Measurements from ENCODE around the gene SNX22.

SNX22 gene

DNA sequence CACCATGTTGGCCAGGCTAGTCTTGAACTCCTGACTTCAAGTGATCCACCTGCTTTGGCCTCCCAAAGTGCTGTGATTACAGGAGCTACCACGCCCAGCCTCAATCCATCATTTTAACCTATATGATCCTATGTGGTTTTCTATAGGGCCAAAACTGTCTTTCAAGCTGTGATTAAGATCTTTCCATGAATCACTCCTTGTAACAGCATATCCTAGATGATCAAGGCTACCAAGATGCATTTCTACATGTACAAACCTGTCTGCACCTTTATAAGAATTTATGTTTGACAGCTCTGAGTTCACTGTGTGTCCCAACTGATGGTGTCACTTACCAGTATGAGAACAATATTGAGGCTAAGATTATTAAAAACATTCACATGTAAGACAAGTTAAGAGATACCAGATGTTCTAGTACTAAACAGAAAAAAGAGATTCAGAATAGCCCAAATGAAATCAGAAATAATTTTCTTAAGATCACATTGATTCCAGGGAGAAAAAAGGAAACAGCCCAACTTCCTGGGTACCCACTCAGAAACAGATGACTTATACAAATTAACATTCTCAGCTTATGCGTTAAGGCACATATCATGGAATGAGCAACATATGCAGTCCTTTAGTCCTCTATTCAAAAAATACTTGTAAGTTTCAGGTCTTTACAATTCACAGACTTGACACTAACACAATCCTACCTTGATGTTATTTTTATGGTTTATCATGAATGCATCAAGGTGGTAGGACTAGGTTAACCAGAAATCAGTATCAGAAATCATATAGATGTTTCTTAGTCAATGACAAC lies 36.1 kb downstream of the SNX22 start:
- ChIA-PET POLR2A (no interaction called here), CTCF (interaction anchor here (0.9 to 2.5 kb wide), 4 partner anchors 8 to 15 kb away, joined by 3 to 7 read pairs (median 6); no protein-coding TSS in a partner anchor)
- DNase-seq (ENCODE audit: extremely low spot score), result no peak
- TF ChIP-seq, protein P1, sequence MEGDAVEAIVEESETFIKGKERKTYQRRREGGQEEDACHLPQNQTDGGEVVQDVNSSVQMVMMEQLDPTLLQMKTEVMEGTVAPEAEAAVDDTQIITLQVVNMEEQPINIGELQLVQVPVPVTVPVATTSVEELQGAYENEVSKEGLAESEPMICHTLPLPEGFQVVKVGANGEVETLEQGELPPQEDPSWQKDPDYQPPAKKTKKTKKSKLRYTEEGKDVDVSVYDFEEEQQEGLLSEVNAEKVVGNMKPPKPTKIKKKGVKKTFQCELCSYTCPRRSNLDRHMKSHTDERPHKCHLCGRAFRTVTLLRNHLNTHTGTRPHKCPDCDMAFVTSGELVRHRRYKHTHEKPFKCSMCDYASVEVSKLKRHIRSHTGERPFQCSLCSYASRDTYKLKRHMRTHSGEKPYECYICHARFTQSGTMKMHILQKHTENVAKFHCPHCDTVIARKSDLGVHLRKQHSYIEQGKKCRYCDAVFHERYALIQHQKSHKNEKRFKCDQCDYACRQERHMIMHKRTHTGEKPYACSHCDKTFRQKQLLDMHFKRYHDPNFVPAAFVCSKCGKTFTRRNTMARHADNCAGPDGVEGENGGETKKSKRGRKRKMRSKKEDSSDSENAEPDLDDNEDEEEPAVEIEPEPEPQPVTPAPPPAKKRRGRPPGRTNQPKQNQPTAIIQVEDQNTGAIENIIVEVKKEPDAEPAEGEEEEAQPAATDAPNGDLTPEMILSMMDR (IDR thresholded peaks at IDR 0.05; ENCODE audit: control extremely low read depth, extremely low read depth, low read depth, missing control alignments), result no peak

DNA sequence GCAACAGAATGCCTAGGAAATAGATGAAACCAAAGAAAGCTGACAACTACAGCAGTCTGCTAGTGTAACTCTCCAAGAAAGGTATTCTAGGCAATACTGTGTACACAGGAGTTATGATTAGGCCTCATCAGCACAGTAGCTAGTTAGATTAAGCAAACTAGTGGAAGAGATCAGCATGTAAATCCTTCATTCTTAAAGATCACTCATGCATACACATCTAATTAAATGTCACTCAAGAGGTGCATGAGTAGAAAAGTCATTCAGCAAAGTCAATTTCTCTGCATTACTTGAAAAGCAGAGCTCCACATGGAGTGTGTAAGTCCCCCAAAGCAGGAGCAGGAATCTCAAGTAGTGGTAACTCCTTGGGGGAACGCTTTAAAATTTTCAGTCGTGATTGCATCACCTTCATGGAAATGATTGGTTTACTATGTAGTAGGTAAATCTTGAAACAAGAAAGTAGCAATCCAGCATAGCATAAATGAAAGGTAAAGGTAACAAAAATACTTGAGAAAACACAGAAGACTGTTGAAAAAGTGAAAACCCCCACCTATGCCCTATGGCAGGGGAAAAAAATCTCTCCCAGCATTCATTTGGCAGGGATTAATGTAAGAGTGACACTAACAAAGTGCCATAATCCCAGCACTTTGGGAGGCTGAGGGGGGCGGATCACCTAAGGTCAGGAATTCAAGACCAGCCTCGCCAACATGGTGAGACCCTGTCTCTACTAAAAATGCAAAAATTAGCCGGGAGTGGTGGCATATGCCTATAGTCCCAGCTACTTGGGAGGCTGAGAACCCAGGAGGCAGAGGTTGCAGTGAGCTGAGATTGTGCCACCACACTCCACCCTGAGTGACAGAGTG lies 40.7 kb downstream of the SNX22 start:
- CTCF ChIA-PET, result no interaction called here
- TF ChIP-seq, protein P1 (IDR thresholded peaks at IDR 0.05; ENCODE audit: control extremely low read depth, extremely low read depth, low read depth, missing control alignments), result no peak
- POLR2A ChIA-PET, result no interaction called here
- DNase-seq (ENCODE audit: extremely low spot score), result no peak

DNA sequence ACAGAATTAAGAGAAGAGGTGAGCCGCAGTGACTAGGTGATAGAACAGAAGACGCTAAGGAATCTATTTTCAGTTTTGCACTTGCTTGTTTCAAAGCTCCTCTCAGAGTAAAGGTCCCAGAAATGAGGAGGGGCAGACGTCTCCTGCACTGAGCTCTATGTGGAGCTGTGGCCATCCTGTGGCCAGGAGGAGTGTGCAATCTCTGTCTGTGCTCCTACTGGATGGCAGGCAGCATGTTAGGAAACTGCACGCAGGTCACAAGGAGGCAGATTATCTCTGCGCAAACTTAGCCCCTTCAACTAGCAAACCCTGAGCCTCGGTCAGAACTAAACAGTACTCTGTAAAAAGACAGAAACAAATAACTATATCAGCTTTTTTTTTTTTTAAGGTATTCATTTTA lies 42.4 kb downstream of the SNX22 start:
- ChIA-PET POLR2A (no interaction called here), CTCF (interaction anchor here (1.2 to 1.6 kb wide), 2 partner anchors 15 to 22 kb away, joined by 3 to 4 read pairs; no protein-coding TSS in a partner anchor)
- DNase-seq (ENCODE audit: extremely low spot score), result no peak
- TF ChIP-seq, protein P1 (IDR thresholded peaks at IDR 0.05; ENCODE audit: control extremely low read depth, extremely low read depth, low read depth, missing control alignments), result no peak

DNA sequence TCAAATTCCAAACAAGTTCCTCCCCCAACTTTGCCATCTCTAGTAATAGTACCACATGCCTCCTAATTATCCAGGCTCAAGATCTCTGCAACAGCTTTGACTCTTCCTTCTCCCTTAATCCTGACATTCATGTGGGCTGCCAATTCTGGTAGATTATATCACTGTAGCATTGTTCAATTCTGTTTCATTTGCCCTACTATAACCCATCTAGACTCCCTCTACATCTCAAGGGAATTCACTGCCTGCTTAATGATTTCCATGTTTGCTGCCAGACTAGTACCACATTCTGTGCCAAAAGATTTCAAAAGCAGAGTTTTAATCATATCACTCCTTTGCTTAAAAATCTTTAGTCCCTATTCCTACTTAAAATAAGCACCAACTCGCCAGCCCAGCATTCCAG lies 45.9 kb downstream of the SNX22 start:
- POLR2A ChIA-PET, result no interaction called here
- TF ChIP-seq, protein P1 (IDR thresholded peaks at IDR 0.05; ENCODE audit: control extremely low read depth, extremely low read depth, low read depth, missing control alignments), result no peak
- CTCF ChIA-PET, result interaction anchor here (1.9 kb wide), 1 partner anchor 16 kb away, joined by 6 read pairs; no protein-coding TSS in a partner anchor
- DNase-seq (ENCODE audit: extremely low spot score), result no peak

DNA sequence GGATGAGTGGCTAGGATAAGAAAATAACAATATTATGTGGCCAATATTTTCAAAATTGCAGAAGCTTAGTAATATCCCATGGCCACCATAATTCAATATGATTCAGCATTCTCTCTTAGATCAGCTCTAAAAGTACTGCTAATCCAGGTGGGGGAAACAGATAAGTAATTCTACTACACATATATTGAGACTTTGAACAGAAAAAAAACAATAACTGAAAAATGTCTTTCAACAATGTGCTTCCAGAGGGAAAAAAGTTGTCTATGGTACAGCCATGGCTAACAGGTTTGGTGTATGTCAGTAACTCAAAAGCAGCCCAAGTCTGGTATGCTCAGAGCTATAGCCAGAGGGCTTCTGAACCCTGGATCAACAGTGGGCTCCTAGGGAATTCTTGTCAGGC lies 53.7 kb downstream of the SNX22 start:
- TF ChIP-seq, protein P1 (IDR thresholded peaks at IDR 0.05; ENCODE audit: control extremely low read depth, extremely low read depth, low read depth, missing control alignments), result no peak
- no peak for DNase-seq (ENCODE audit: extremely low spot score)
- CTCF ChIA-PET, result no interaction called here

More for the DNA sequence above, 53.7 kb downstream of the SNX22 start:
- POLR2A ChIA-PET, result no interaction called here
